GM23338 (cell line): ENCODE data around the gene SLC66A2.

ENCODE experiments used
- CREB1 ChIP-seq: fragments of 250-450 bp; sonication (Bioruptor Pico); IDR thresholded peaks from 2 replicates; pipeline ENCODE4 v1.5.0; 2020; ENCODE audit warnings: low read depth, mild to moderate bottlenecking, moderate library complexity
- CTCF ChIP-seq, 2 experiments: fragments of 200-600 bp in 1 of 2; sonication (generic) in 1 of 2; conservative IDR thresholded peaks; 2 replicates each; pipeline versions ENCODE4 v1.5.1 to v1.6.1; 2016 to 2017; ENCODE audit warnings: antibody characterized with exemption in 2 of 2, low read depth in 2 of 2, mild to moderate bottlenecking in 2 of 2, moderate library complexity in 1 of 2
- ETS1 ChIP-seq: IDR thresholded peaks from 2 replicates; pipeline ENCODE4 v1.6.1; 2016; ENCODE audit warnings: antibody characterized with exemption
- EZH2 ChIP-seq: fragments of 200-600 bp; sonication (generic); IDR thresholded peaks from one replicate; pipeline ENCODE4 v1.8.0; 2017; ENCODE audit warnings: antibody characterized with exemption, mild to moderate bottlenecking, low read depth; ENCODE audit not compliant: unreplicated experiment
- EZH2phosphoT487 ChIP-seq: fragments of 200-600 bp; sonication (generic); IDR thresholded peaks from one replicate; pipeline ENCODE4 v1.8.1; 2018; ENCODE audit warnings: antibody characterized with exemption; ENCODE audit not compliant: unreplicated experiment
- JUNB ChIP-seq: IDR thresholded peaks from one replicate; pipeline ENCODE4 v1.6.1; 2016; ENCODE audit warnings: antibody characterized with exemption; ENCODE audit not compliant: unreplicated experiment
- POLR2AphosphoS5 ChIP-seq: IDR thresholded peaks from 2 replicates; pipeline ENCODE4 v1.6.1; 2016; ENCODE audit warnings: antibody characterized with exemption, low read depth
- REST ChIP-seq: IDR thresholded peaks from one replicate; pipeline ENCODE4 v1.6.1; 2018; ENCODE audit warnings: antibody characterized with exemption; ENCODE audit not compliant: unreplicated experiment
- ZNF114 ChIP-seq: fragments of 250-450 bp; sonication (Bioruptor Pico); IDR thresholded peaks from 2 replicates; pipeline ENCODE4 v1.5.0; 2020; ENCODE audit warnings: mild to moderate bottlenecking, moderate library complexity
- ZNF462 ChIP-seq: fragments of 250-450 bp; sonication (Bioruptor Pico); IDR thresholded peaks from 2 replicates; pipeline ENCODE4 v1.5.0; 2020; ENCODE audit warnings: mild to moderate bottlenecking, moderate library complexity

- no peak for TF ChIP-seq JUNB
- TF ChIP-seq CTCF (conservative IDR thresholded peaks at IDR 0.05; ENCODE audit: low read depth in 2 of 2): no peak
- TF ChIP-seq ZNF114 (CRISPR knock-in tag): no peak
- no peak for TF ChIP-seq POLR2AphosphoS5
- TF ChIP-seq CREB1: no peak
- no peak for TF ChIP-seq EZH2
- TF ChIP-seq EZH2phosphoT487: no peak
- no peak for TF ChIP-seq REST
- no peak for TF ChIP-seq ETS1
- no peak for TF ChIP-seq ZNF462 (CRISPR knock-in tag)
These were observed 83.2 kb downstream of the SLC66A2 start for GRCh38 chr18:79868168-79868784.
